ENCODE results near the gene RPS6KA6. TPM values are rescaled to one million over a fixed set of nuclear protein-coding genes. Genes with fewer than 3 reads are reported as not detected.
A peak's percentile ranks its signal among the peaks of the same experiment; 100 is the strongest.

Gene RPS6KA6
- 1.6 to 2.7 TPM (median 2.4 TPM) in 3 replicates for polyA plus RNA-seq
- polyA plus RNA-seq (2011; ENCODE audit: low read depth), result 1.2 TPM
- polyA plus RNA-seq (2011; cell fraction: cytosol; rRNA removed), result 1.6 and 2.7 TPM in 2 replicates
- polyA plus RNA-seq (2011; cell fraction: nucleus; rRNA removed), result 2.8 and 3.5 TPM in 2 replicates
- 0.92 and 1.6 TPM in 2 replicates for polyA plus RNA-seq (2012; ENCODE audit: low replicate concordance)
- 2.2 to 3.5 TPM in 2 of 3 replicates, not detected in the other for polyA minus RNA-seq
- 1.3 TPM for polyA minus RNA-seq (2011; cell fraction: cytosol; rRNA and poly(A)+ RNA removed)
- 3.0 and 5.4 TPM in 2 replicates for polyA minus RNA-seq (2011; cell fraction: nucleus; rRNA and poly(A)+ RNA removed)

- no peak for TF ChIP-seq EZH2 (IDR thresholded peaks at IDR 0.05; ENCODE audit: low read length)
- TF ChIP-seq, protein P1, sequence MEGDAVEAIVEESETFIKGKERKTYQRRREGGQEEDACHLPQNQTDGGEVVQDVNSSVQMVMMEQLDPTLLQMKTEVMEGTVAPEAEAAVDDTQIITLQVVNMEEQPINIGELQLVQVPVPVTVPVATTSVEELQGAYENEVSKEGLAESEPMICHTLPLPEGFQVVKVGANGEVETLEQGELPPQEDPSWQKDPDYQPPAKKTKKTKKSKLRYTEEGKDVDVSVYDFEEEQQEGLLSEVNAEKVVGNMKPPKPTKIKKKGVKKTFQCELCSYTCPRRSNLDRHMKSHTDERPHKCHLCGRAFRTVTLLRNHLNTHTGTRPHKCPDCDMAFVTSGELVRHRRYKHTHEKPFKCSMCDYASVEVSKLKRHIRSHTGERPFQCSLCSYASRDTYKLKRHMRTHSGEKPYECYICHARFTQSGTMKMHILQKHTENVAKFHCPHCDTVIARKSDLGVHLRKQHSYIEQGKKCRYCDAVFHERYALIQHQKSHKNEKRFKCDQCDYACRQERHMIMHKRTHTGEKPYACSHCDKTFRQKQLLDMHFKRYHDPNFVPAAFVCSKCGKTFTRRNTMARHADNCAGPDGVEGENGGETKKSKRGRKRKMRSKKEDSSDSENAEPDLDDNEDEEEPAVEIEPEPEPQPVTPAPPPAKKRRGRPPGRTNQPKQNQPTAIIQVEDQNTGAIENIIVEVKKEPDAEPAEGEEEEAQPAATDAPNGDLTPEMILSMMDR (optimal IDR thresholded peaks at IDR 0.05 in 1 of 3, IDR thresholded peaks at IDR 0.05 in 1 of 3, conservative IDR thresholded peaks at IDR 0.05 in 1 of 3; ENCODE audit: extremely low read depth in 1 of 3, insufficient read depth in 2 of 3, low read length in 3 of 3), result no peak
- H3K36me3 ChIP-seq (ENCODE audit: control insufficient read depth in 2 of 2, extremely low read depth in 1 of 2, insufficient read depth in 2 of 2, low read length in 2 of 2), result no peaks in the 10 kb centered on the region
- peak within 1 kb of the TSS; percentile 66 for H2AFZ ChIP-seq (ENCODE audit: control insufficient read depth, low read length)
- H3K9me3 ChIP-seq (ENCODE audit: control insufficient read depth, low read depth, low read length), result no peaks in the 10 kb centered on the region
- no peaks in the 10 kb centered on the region for H4K20me1 ChIP-seq (ENCODE audit: control insufficient read depth, extremely low read depth, insufficient read depth, low read length)
- H3K9ac ChIP-seq (ENCODE audit: control insufficient read depth, extremely low read depth, insufficient read depth, low read length), result peak within 1 kb of the TSS; percentile 22
- peak within 1 kb of the TSS; percentile 69 for H3K4me2 ChIP-seq (ENCODE audit: control insufficient read depth, extremely low read depth, insufficient read depth, low read depth, low read length)
- H3K9me1 ChIP-seq (ENCODE audit: control insufficient read depth, extremely low read depth, insufficient read depth, low read length), result no peaks in the 10 kb centered on the region
- no peaks in the 10 kb centered on the region for H3K27me3 ChIP-seq (ENCODE audit: control insufficient read depth, extremely low read depth, insufficient read depth, low read length)
- dilution Hi-C loops (cut with MboI; ENCODE audit: extremely low pct_ligation_motif_present, low sequenced_read_pairs), result no loop called here
- H3K79me2 ChIP-seq (ENCODE audit: control insufficient read depth, insufficient read depth, low read length), result no peaks in the 10 kb centered on the region
- H3K4me1 ChIP-seq (ENCODE audit: control insufficient read depth, extremely low read depth, insufficient read depth, low read length), result no peaks in the 10 kb centered on the region
- FAIRE-seq, result no peak
- peak within 1 kb of the TSS; percentile 49 to 64 (median 63) for H3K4me3 ChIP-seq (ENCODE audit: control insufficient read depth in 2 of 3, extremely low read depth in 1 of 3, insufficient read depth in 2 of 3, low read depth in 1 of 3, low read length in 3 of 3)
- H3K27ac ChIP-seq (ENCODE audit: control insufficient read depth, insufficient read depth, low read length), result no peak within 1 kb of the TSS
- no peak for DNase-seq (ENCODE audit: low read depth, low spot score)
Measured at GRCh38 chrX:84187533-84188319, at the start of gene RPS6KA6. TSS of gene RPS6KA6 (minus strand) at chrX:84188199. CDS start at chrX:84187899, 300 bp downstream.

DNA sequence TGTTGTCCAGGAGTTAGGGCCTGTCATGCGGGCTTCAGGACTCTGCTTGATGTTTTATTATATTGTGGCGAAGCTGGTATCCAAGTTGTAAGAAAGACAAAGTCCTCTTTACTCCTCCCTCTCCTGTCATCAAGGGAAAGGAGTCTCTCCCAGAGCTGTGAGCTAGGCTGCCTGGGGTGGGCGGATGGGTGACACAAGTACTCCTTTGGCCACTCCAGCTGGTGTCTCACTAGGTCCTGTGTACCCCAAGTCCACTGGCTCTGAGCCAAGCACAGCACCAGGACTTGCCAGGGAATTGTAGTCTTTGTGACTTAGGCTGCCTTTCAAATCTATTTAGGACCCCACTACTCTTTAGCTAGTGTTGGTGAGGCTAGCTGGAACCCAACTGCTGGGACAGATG lies 36.7 kb upstream of the RPS6KA6 start:
- dilution Hi-C loops (cut with MboI; ENCODE audit: extremely low pct_ligation_motif_present, low sequenced_read_pairs), result no loop called here
- no peaks in the 10 kb centered on the region for H3K9me3 ChIP-seq (ENCODE audit: control insufficient read depth, low read depth, low read length)
- H3K9ac ChIP-seq (ENCODE audit: control insufficient read depth, extremely low read depth, insufficient read depth, low read length), result no peak overlapping the region
- no peak overlapping the region for H3K4me3 ChIP-seq (ENCODE audit: control insufficient read depth in 2 of 3, extremely low read depth in 1 of 3, insufficient read depth in 2 of 3, low read depth in 1 of 3, low read length in 3 of 3)
- TF ChIP-seq, protein P1 (optimal IDR thresholded peaks at IDR 0.05 in 1 of 3, IDR thresholded peaks at IDR 0.05 in 1 of 3, conservative IDR thresholded peaks at IDR 0.05 in 1 of 3; ENCODE audit: extremely low read depth in 1 of 3, insufficient read depth in 2 of 3, low read length in 3 of 3), result no peak
- TF ChIP-seq EZH2 (IDR thresholded peaks at IDR 0.05; ENCODE audit: low read length), result no peak
- H3K36me3 ChIP-seq (ENCODE audit: control insufficient read depth in 2 of 2, extremely low read depth in 1 of 2, insufficient read depth in 2 of 2, low read length in 2 of 2), result no peaks in the 10 kb centered on the region
- no peak overlapping the region for H2AFZ ChIP-seq (ENCODE audit: control insufficient read depth, low read length)
- no peak for DNase-seq (ENCODE audit: low read depth, low spot score)
- H3K79me2 ChIP-seq (ENCODE audit: control insufficient read depth, insufficient read depth, low read length), result no peaks in the 10 kb centered on the region
- H3K9me1 ChIP-seq (ENCODE audit: control insufficient read depth, extremely low read depth, insufficient read depth, low read length), result no peaks in the 10 kb centered on the region
- no peak overlapping the region for H3K4me2 ChIP-seq (ENCODE audit: control insufficient read depth, extremely low read depth, insufficient read depth, low read depth, low read length)
- H3K27ac ChIP-seq (ENCODE audit: control insufficient read depth, insufficient read depth, low read length), result no peak overlapping the region
- no peaks in the 10 kb centered on the region for H4K20me1 ChIP-seq (ENCODE audit: control insufficient read depth, extremely low read depth, insufficient read depth, low read length)
- no peak for FAIRE-seq
- no peaks in the 10 kb centered on the region for H3K27me3 ChIP-seq (ENCODE audit: control insufficient read depth, extremely low read depth, insufficient read depth, low read length)
- H3K4me1 ChIP-seq (ENCODE audit: control insufficient read depth, extremely low read depth, insufficient read depth, low read length), result no peaks in the 10 kb centered on the region

Measured in keratinocyte (primary cell).